Caki2 (cell line): ENCODE data around the gene GMDS. TPM values are rescaled to one million over a fixed set of nuclear protein-coding genes. Genes with fewer than 3 reads are reported as not detected.

Source experiments
- DNase-seq: peaks from one replicate; pipeline ENCODE4 v3.0.0-alpha.2; 2015; ENCODE audit warnings: low read depth
- in situ Hi-C: cut with HindIII; loops from 2 replicates; pipeline ENCODE4 v1.10.0; 2016; ENCODE audit warnings: low sequenced_read_pairs, low pct_unique_long_range_greater_than_20kb, mixed read lengths
- total RNA-seq: library from RNA; depleted of rRNA; stranded (reverse); fragments of >200 nt; shearing (Covaris generic); gene quantifications from 2 replicates; pipeline ENCODE4 v1.2.3, GENCODE V29; 2014; ENCODE audit warnings: low replicate concordance

The GMDS gene
- total RNA-seq, 1 experiment from 2014 or later, result 10.9 TPM

DNA sequence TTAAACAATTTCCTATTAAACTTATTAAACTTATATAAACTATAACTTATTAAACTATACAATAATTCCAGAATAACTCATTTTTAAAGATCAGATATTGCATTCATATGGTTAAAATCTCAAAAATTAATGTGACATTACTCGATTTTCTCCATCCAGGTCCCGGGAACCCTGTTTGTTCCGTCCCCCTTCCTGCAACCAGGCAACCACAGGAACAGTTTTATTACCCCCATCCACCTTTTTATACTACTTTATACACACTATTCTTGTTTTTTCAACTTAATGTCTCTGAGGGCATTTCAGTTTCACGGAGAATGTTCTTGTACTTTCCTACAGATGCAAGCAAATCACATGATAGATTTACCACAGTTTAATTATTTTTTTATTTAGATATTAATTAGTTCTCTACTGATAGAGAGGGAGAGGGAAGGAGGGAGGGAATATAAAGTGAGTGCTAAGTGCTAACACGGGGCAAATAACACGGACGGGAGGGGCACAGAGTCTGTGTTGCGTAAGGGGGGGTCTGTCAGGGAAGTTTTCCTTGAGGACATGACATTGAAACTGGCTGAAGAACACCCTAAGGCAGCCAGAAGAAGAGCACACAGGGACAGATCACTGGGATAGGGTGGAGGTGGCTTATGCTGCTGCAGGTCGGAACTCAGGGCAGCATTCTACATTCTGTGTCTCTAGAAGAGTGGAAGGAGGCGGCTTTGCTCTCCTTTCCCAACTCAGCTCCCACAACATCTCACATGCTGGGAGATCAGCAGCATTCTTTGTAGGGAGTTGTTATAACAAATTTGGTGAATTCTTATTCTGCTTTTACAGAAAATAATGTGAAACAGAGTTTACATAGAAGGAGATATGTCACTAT, 410.5 kb downstream of the GMDS start:
- in situ Hi-C loops, result no loop called here
- no peak for DNase-seq

DNA sequence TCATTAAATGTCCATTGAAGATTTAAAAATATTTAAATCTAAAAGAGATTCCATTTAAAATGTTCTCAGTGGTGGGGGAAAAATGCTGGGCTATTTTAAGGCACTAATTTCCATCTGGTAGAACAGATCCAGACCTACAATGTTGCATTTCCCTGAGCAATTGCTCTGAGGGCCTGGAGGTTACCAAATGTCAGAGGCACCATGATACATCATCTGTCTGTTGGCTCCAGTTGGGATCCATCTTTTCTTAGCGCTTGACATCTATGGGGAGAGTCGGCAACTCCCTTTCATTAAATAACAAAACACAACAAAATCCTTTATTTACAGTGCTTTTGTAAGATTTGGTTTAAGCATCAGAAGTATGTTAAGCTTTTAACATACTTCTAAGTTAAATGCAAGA, 411.2 kb downstream of the GMDS start:
- in situ Hi-C loops, result no loop called here
- DNase-seq, result no peak

DNA sequence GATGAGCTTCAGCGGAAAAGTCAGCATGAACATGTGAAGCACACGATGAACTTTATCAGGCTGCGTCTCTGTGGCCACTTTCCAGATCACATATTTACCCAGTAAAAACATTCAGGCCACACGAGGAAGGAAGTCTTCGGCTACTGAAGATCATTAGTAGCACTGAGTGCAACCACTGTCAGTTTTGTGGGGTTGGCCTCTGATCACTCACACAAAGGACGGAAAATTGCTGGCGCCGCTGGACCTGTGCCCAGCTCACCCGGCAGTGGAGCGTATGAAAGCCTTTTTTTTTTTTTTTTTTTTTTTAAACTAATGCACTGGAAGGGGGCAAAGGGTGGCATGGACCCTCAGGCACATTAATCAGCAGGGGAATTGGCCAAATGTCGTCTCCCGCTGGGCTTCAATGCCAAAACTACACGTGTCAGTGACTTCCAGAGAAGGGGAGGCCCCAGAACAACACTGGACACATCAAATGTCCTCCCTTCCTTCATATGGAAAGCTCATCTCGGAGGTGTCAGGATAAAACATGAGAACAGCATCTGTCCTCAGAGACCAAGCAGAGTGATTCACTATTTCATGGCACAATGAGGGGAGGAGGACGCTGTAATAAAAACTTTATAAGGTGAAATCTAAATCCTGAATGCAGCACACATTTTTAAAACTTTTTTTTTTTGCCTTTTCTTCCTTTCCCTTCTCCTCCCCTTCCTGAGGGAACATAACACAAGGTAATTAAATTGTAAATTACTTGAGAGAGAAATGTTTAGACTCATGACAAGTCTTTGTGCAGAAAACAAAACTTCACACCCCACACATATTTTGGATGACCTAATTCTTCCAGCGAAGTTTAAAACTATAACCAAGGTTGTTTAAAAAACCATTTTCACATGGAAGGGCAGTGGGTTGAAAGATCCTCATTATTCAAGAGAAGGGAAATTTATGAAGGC, 412.3 kb downstream of the GMDS start:
- peak; percentile 87 for DNase-seq
- in situ Hi-C loops, result no loop called here

DNA sequence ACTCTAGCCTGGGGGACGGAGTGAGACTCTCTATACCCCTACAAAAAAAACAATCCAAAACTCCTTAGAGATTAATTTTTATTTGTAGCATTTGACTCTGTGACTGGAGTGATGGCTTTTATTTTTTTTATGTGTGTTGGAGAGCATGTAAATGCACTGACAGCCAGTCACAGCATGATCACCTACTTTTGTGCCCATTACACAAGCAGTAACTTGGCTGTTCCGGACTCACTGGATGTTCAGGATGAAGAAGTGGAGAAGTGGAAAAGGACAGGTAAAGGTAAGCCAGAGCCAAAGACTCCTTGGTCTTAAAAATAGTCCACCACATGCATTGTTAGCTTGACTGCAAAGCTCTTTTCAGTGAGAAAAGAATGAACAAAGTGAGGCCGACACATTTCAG, 413.0 kb downstream of the GMDS start:
- in situ Hi-C loops, result no loop called here
- no peak for DNase-seq

DNA sequence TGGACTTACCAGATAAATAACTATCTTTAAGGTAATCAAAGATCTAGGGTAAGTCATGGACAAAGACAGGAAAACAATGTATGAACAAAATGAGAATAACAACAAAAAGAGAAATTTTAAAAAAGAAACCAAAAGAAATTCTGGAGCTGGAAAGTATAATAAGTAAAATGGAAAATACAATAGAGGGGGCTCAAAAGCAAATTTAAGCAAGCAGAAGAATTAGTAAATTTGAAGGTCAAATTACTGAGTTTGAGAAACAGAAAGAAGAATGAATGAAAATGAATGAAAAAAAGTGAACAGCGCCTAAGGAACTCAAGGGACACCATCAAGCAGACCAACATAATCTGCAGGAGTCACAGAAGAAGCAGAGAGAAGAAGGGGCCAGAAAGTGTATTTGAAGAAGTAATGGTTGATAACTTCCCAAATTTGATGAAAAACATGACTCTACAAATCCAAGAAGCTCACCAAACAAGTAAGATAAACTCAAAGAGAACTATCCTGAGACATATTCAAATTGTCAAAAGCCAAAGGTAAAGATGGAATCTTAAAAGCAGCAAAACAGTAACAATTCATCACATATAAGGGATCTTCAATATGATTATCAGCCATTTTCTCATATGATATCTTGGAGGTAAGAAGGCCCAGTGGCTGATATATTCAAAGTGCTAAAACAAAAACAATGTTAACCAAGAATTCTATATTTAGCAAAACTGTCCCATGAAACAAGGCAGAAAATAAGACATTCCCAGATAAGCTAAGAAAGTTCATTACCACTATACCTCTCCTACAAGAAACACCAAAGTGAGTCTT, 417.2 kb downstream of the GMDS start:
- peak; percentile 19 for DNase-seq

DNA sequence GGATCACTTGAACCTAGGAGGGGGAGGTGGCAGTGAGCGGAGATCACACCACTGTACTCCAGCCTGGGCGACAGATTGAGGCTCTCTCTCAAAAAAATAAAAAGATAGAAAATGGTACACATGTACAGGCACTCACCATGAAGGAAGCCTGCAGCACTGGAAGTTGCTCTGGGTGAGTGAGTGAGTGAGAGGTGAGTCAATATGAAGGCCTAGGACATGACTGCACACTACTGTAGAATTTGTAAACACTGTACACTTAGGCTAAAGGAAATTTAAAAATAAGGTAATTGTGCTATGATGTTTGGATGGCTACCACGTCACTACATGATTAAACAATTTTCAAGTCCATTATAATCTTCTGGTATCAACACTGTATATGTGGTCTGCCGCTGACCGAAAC, 419.5 kb downstream of the GMDS start:
- no peak for DNase-seq
- in situ Hi-C loops, result no loop called here

More for the DNA sequence above, 417.2 kb downstream of the GMDS start:
- in situ Hi-C loops, result no loop called here

DNA sequence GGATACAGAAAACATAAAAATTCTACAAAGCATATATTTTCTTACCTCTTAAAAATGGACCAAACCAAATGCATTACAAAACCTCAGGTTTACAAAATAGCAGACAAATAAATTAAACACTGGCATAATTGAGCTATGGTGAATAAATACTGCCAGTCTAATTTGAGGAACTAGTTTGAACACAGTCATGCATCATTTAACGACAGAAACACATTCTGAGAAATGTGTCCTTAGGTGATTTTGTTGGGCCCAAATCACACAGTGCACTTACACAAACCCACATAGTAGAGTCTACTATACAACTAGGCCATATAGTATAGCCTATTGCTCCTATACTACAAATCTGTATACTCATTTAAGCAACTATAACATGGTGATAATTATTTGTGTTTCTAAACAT, 420.1 kb downstream of the GMDS start:
- DNase-seq, result no peak
- in situ Hi-C loops, result no loop called here

DNA sequence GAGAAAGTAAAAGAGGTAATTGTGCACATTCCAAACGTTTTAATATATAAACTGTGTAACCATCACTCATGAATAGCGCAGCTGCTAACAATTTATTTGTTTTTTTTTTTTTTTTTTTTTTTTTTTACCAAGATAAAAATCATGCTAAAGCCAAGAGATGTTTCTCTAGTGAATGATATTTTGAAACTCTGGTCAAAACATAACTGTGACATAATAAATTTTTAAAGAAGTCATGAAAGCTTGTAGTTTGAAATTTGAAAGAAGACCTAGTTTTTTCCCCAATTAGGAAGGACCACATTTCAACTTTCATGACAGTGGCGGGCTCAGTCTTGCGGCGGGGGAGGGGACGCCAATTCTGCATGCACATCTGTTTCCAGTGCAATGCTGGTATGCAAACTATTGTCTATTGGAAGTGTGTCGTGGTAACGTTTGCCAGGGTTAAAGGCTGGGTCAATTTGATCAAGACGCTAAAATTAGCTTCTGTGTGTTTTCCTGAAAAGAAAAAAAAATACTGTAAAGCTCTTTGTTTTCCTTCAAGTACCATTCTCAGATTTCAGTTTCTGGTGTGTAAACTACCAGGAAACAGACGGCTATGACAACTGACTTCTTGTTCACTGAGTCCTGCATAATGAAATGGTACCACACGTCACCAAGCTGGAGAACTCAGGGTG, 423.8 kb downstream of the GMDS start:
- peak; percentile 18 for DNase-seq
- in situ Hi-C loops, result no loop called here

DNA sequence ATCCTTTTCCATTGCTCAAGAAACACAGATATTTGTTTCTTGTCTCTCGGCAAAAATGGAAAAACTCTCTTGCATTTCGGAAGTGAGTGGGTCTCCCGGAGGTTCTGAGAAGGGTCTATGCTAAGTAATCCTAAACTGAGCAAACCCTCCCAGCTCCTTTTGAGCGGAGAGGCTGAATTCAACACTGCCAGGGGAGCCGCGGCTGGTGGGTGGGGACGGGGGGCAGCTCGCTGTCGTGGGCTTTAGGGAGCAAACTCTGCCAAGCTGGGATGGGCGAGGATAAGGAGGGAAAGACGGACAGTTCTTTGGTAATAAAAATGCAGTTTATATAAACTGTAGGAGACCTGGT, 424.3 kb downstream of the GMDS start:
- no peak for DNase-seq

DNA sequence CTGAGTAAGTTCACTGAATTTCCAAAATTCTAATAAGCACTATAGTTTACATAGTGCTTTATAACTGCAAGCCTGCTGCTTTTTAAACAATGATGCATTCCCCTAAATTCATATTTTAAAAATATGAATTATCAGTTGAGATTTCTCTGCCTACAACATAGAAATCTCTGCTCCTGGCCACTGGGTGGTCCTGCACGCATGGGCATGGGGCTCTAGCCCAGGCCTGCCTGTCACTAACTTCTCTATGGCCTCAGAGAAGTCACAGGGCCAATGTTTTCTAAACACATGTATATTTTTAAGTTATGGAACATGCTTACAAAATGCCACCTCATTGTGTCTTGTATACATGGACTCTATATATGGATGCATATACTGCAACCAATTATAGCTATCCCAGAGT, 424.7 kb downstream of the GMDS start:
- no peak for DNase-seq
- in situ Hi-C loops, result no loop called here

More for the DNA sequence above, 424.3 kb downstream of the GMDS start:
- in situ Hi-C loops, result no loop called here

DNA sequence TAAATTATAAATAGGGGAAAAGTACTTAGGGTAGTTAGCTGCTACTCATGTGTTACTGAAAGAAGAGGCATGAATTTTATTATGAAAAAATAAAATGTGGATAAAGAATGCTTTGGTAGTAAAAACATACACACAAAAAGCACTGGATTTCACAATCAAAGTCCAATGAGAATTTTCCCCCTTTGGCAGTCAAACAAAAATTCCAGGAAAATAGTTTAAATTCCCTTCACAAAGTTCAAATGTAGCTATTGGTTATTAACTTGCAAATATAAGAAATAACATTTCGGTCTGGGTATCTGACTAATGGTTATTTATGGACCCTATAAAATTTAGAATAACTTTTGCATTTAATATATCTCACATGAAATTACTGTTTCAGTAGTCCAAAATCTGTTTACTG, 425.2 kb downstream of the GMDS start:
- no peak for DNase-seq
- in situ Hi-C loops, result no loop called here

DNA sequence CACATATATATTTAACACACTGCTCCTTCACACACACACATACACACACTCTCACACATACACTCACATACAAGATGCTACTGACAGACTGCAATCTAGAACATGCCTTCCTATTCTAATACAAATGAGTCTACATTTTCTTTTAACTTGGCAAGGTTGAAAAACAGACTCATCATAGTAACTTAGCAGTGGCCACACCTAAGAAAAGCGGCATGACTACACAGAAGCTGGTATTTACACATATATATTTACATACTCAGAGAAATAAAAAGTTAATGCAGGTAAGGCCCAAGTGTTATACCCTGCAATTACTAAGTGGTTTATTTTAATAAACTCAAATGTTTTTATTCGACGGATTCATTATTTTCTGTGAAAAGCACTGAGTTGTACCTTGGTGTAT, 426.4 kb downstream of the GMDS start:
- in situ Hi-C loops, result no loop called here
- DNase-seq, result no peak

DNA sequence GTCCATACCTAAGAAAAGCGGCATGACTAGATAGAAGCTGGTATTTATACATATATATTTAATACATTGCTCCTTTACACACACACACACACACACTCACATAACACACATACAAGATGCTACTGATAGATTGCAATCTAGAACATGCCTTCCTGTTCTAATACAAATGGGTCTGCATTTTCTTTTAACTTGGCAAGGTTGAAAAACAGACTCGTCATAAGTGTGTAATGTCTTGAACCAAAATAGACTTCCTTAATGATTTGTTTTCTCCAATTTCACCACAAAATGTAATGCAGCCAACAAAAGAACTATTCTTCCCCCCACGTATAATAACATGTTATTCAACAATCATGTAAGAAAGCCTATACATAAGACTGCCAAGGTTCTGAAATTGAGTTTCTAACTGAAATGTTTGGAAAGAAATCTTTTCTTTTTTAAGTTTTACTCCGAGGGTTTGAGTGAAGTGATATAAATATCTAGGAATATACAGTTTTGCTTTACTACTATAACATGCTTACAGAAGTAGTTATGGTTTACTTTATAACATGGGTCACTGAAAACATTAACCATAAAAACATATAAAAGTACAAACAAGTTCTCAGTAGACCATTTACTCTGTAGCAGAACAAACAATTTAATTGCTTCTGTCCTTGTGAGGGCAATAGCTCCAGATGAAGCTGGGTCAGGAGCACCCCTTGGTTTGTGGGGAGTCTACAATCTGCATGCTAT, 428.2 kb downstream of the GMDS start:
- no peak for DNase-seq
- in situ Hi-C loops, result no loop called here

DNA sequence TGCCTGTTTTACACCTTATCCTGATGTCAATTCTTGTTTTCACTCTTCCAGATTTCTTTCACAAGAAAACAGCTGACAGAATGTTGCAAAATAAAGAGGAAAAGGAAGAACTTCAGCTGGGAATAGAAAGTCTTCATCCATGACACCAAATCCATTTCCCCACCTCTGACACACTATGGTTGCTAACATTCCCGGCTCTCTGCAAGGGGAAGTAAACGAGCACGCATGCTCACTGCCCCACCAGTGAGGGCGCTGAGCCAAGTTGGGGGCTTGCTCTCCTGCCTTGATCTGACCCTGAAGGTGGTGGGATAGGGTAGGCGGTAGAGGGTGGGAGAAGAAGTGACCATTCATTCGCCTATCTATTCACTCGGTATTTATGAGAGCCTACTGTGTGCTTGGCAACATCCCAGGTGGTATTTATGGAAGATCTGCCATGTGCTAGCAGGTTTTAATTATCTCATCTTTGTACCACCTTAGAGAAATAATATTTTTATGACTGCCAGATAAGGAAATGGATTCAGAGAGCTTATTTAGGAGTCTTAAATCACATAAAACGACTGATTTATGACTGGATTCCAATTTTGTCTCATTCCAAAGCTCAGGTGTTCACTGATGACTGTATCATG, 429.5 kb downstream of the GMDS start:
- DNase-seq, result no peak
- in situ Hi-C loops, result no loop called here

DNA sequence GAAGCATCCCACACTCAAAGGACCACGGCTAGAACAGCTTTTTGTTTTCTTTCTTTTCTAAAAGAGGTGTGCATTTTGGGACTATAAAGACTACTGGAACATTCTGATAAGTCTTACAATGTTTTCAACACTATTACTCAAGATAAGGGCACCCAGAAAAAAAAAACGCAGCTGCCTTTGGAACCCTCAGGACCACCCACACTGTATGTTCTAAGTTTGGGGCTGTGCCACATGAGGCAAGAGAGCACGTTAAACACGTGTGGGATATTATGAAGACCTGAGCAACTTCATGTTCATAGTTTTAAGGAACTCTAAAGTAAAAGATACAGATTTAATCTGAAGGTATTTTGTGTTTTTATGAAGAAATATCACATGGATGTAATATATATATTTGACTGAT, 431.1 kb downstream of the GMDS start:
- in situ Hi-C loops, result no loop called here
- no peak for DNase-seq

DNA sequence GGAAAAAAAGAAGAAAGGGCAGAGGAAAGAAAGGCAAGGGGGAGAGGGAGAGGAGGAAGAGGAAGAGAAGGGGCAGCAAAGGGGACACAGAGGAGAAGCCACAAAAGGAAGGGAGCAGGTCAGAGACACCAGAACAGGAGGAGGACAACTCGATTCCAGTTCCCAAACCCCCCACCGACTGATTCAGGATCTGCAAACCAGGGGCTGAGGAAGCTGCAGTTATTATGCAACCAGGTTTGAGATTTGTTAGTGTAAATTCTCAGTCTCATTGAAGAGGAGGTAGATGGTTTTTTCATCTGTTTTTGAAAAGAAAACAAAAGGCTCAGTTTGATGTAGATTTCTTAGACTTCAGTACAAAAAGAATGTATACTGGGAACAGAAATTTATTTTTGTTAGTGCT, 432.9 kb downstream of the GMDS start:
- no peak for DNase-seq
- in situ Hi-C loops, result no loop called here

DNA sequence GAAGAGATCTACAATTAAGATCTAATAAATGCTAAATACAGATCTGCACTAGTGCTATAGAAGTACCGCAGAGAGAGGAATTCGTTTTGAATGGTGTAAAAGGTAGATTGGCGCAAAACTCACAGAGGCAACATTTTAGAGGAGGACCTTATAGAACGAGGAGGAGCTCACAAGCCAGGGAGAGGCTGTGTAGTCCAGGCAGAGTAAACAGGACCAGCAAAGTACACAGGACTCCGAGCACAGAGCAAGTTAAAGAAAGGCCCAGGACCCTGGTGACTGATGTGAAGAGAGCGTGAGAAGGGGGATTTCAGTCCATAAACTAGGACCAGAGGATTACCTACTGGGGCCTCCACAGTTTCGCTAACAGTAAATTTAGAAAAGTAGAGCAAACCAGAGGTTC, 433.4 kb downstream of the GMDS start:
- DNase-seq, result no peak
- in situ Hi-C loops, result no loop called here
